Ishikawa (cell line): ENCODE measurements around the gene CTNNA3.

Source experiments
- CEBPB ChIP-seq: IDR thresholded peaks from 2 replicates; pipeline ENCODE4 v1.6.1; 2012
- EP300 ChIP-seq: IDR thresholded peaks from 2 replicates; pipeline ENCODE4 v1.6.1; 2012; ENCODE audit warnings: borderline replicate concordance
- NFIC ChIP-seq: IDR thresholded peaks from 2 replicates; pipeline ENCODE4 v1.6.1; 2012
- USF1 ChIP-seq: IDR thresholded peaks from 2 replicates; pipeline ENCODE4 v1.6.1; 2012
- YY1 ChIP-seq: IDR thresholded peaks from 2 replicates; pipeline ENCODE4 v1.6.1; 2012; ENCODE audit warnings: low read depth

- TF ChIP-seq CEBPB (no peak), NFIC (no peak), YY1 (no peak), EP300 (no peak), USF1 (no peak)
Observed at GRCh38 chr10:66318761-66319160, 1377.2 kb downstream of the CTNNA3 start.
